Measurements from ENCODE around the gene ZFYVE28. TPM values are rescaled to one million over a fixed set of nuclear protein-coding genes. Genes with fewer than 3 reads are reported as not detected.
A peak's percentile ranks its signal among the peaks of the same experiment; 100 is the strongest.

The ZFYVE28 gene
- total RNA-seq, 2 donors from 2014 or later, result 5.7 to 16.8 TPM

GRCh38 chr4:2442175-2442993, 23.9 kb upstream of the ZFYVE28 start:
- ATAC-seq, result no peak
- Histone ChIP-seq H3K9me3 (no peaks in the 10 kb centered on the region), H3K27me3 (no peaks in the 10 kb centered on the region), H3K27ac (no peak overlapping the region), H3K36me3 (replicated peaks in 1 of 2; ENCODE audit: insufficient read depth in 1 of 2, low read depth in 2 of 2) (no peaks in the 10 kb centered on the region), H3K4me3 (no peak overlapping the region), H3K4me1 (peaks cover 4% of the 10 kb centered on the region)
- WGBS, 2 donors, result 67 to 68% methylated on average over 15 to 19 of the region's 20 CpGs
- DNase-seq, result no peak
- intact Hi-C loops (cut with DNase I), result loop anchor here (10.0 kb wide), 1 partner anchor 228 kb away; no protein-coding TSS in a partner anchor
- TF ChIP-seq CTCF (IDR thresholded peaks at IDR 0.05) (no peak), POLR2A (IDR thresholded peaks at IDR 0.05) (no peak)

GRCh38 chr4:2441393-2442174, 23.1 kb upstream of the ZFYVE28 start:
- Histone ChIP-seq H3K27me3 (no peaks in the 10 kb centered on the region), H3K9me3 (no peaks in the 10 kb centered on the region), H3K4me1 (peaks cover 4% of the 10 kb centered on the region), H3K27ac (no peak overlapping the region), H3K4me3 (no peak overlapping the region), H3K36me3 (replicated peaks in 1 of 2; ENCODE audit: insufficient read depth in 1 of 2, low read depth in 2 of 2) (no peaks in the 10 kb centered on the region)
- peak; percentile 58 to 81 (median 72) for DNase-seq
- peak; percentile 50 to 81 (median 67) for TF ChIP-seq CTCF (IDR thresholded peaks at IDR 0.05)
- no peak for TF ChIP-seq POLR2A (IDR thresholded peaks at IDR 0.05)
- intact Hi-C loops (cut with DNase I), result loop anchor here (10.0 kb wide), 1 partner anchor 227 kb away; no protein-coding TSS in a partner anchor
- 42 to 43% methylated on average over 7 to 14 of the region's 14 CpGs for WGBS, 2 donors
- ATAC-seq, result peak; percentile 70

GRCh38 chr4:2438822-2439718, 20.6 kb upstream of the ZFYVE28 start:
- ATAC-seq (no peak), DNase-seq (peak in 1 of 4 donors; percentile 8)
- H3K4me1 ChIP-seq, result peaks cover 4% of the 10 kb centered on the region
- TF ChIP-seq POLR2A (IDR thresholded peaks at IDR 0.05), result no peak
- no peak for TF ChIP-seq CTCF (IDR thresholded peaks at IDR 0.05)
- WGBS, 2 donors, result 79 to 86% methylated on average over 9 to 16 of the region's 16 CpGs
- intact Hi-C loops (cut with DNase I), result no loop called here
- no peak overlapping the region for H3K4me3 ChIP-seq
- no peaks in the 10 kb centered on the region for H3K36me3 ChIP-seq (replicated peaks in 1 of 2; ENCODE audit: insufficient read depth in 1 of 2, low read depth in 2 of 2)
- H3K27me3 ChIP-seq, result no peaks in the 10 kb centered on the region
- H3K9me3 ChIP-seq, result no peaks in the 10 kb centered on the region
- no peak overlapping the region for H3K27ac ChIP-seq

DNA sequence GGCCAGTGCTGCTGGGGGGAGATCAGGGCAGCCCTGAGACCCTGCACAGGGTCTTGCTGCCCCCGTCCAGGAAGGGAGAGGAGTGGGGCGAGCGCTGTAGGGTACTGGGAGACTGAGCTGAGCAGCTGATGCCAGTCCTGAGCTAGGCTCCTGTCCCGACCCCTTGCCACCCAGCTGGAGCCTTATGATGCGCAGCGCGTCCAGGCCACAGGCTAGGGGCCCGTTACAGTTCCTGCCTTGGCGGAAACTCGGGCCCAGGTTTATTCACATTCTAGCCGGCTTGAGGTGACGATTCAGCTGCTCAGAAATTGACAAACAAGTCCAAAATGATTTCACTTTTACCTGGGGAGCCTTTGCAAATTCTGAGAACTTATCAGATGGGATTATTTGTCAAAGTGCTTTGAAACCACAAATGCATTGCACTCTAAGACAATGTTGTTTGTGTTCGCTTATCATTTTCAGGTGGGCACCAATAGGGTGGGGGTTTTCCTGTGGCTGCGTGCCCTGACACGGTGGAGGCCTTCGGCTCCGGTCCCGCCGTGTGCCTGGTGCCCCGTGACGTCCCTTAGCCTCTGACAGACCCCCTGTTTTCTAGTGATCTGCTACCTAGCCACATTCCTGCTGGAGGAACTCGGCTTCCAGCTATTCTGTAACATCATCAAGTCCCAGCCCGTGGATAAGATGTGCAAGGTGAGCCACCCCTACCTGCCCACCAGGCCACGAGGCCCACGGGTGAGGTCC, 19.2 kb upstream of the ZFYVE28 start:
- H3K4me3 ChIP-seq, result no peak overlapping the region
- no peaks in the 10 kb centered on the region for H3K9me3 ChIP-seq
- ATAC-seq, result no peak
- intact Hi-C loops (cut with DNase I), result no loop called here
- H3K27ac ChIP-seq, result no peak overlapping the region
- TF ChIP-seq POLR2A (IDR thresholded peaks at IDR 0.05) (no peak), CTCF (IDR thresholded peaks at IDR 0.05) (no peak)
- DNase-seq, result no peak
- 80 to 90% methylated on average over 22 to 25 of the region's 25 CpGs for WGBS, 2 donors
- no peaks in the 10 kb centered on the region for H3K27me3 ChIP-seq
- peaks cover 4% of the 10 kb centered on the region for H3K4me1 ChIP-seq
- no peaks in the 10 kb centered on the region for H3K36me3 ChIP-seq (replicated peaks in 1 of 2; ENCODE audit: insufficient read depth in 1 of 2, low read depth in 2 of 2)

Data from body of pancreas (tissue), 4 donors.